K562 (cell line): ENCODE measurements around the gene HPN. TPM values are rescaled to one million over a fixed set of nuclear protein-coding genes. Genes with fewer than 3 reads are reported as not detected.

Experiments used
- ARHGAP35 ChIP-seq: fragments of 450-650 bp; IDR thresholded peaks from 2 replicates; pipeline ENCODE4 v1.6.1; 2018; ENCODE audit not compliant: partially characterized antibody
- DPF2 ChIP-seq: fragments of 450-650 bp; IDR thresholded peaks from 2 replicates; pipeline ENCODE4 v1.6.1; 2016
- HDAC1 ChIP-seq, 2 experiments: fragments of 450-650 bp; IDR thresholded peaks; 2 replicates each; pipeline ENCODE4 v1.6.1; 2016 to 2017; ENCODE audit warnings: inconsistent platforms in 1 of 2, mild to moderate bottlenecking in 1 of 2, moderate library complexity in 1 of 2
- NCOA2 ChIP-seq, 2 experiments: fragments of 450-650 bp; IDR thresholded peaks; 2 replicates each; pipeline ENCODE4 v1.6.1; 2018; ENCODE audit warnings: mild to moderate bottlenecking in 2 of 2, moderate library complexity in 1 of 2; ENCODE audit not compliant: partially characterized antibody in 2 of 2
- polyA plus RNA-seq, 8 experiments: library from polyadenylated mRNA; depleted of rRNA in 4 of 8; stranded (reverse) in 5 of 8; unstranded in 3 of 8; fragments of >200 nt; fragmentation: Nextera tagmentation in 2 of 8; fragmentation: Illumina TruSeq in 1 of 8; extraction: Ambion mirVana in 2 of 8; extraction: Trizol in 1 of 8; gene quantifications; 2 replicates each; pipeline versions ENCODE4 v1.2.1 to v1.2.3, GENCODE V29; 2011 to 2014; ENCODE audit warnings: inconsistent platforms in 1 of 8, missing spikeins in 1 of 8
- total RNA-seq, 7 experiments: library from RNA; depleted of rRNA in 6 of 7; stranded (reverse); fragments of >200 nt in 6 of 7; fragmentation: Illumina TruSeq in 2 of 7; extraction: Trizol in 2 of 7; gene quantifications; 2 replicates each; pipeline versions ENCODE4 v1.2.1 to v1.2.3, GENCODE V29; 2011 to 2021; ENCODE audit warnings: low replicate concordance in 1 of 7
- TF ChIP-seq, protein P1 (sequence below): fragments of 450-650 bp; IDR thresholded peaks from 2 replicates; pipeline ENCODE4 v1.6.1; 2016; ENCODE audit warnings: low read depth
- TF ChIP-seq, protein P2 (sequence below): fragments of 450-650 bp; formaldehyde crosslinking; IDR thresholded peaks from 2 replicates; pipeline ENCODE4 v1.4.0; 2022; ENCODE audit warnings: missing genetic modification characterization
- TF ChIP-seq, protein P3 (sequence below): sonication (generic); formaldehyde crosslinking; IDR thresholded peaks from 2 replicates; pipeline ENCODE4 v1.8.0; 2022; ENCODE audit warnings: missing genetic modification reagents, mild to moderate bottlenecking, moderate library complexity, borderline replicate concordance
- TF ChIP-seq, protein P4 (sequence below): fragments of 450-650 bp; formaldehyde crosslinking; IDR thresholded peaks from 2 replicates; pipeline ENCODE4 v1.4.0; 2022; ENCODE audit warnings: missing genetic modification characterization
- TF ChIP-seq, protein P5 (sequence below): fragments of 450-650 bp; IDR thresholded peaks from 2 replicates; pipeline ENCODE4 v1.6.1; 2016; ENCODE audit warnings: antibody characterized with exemption

Gene HPN
- total and polyA plus RNA-seq, 9 of the 15 experiments (the other 6 are each of a cell fraction or from before 2014, with no cell fraction given), result 0.10 to 0.20 TPM; not detected in 7

DNA sequence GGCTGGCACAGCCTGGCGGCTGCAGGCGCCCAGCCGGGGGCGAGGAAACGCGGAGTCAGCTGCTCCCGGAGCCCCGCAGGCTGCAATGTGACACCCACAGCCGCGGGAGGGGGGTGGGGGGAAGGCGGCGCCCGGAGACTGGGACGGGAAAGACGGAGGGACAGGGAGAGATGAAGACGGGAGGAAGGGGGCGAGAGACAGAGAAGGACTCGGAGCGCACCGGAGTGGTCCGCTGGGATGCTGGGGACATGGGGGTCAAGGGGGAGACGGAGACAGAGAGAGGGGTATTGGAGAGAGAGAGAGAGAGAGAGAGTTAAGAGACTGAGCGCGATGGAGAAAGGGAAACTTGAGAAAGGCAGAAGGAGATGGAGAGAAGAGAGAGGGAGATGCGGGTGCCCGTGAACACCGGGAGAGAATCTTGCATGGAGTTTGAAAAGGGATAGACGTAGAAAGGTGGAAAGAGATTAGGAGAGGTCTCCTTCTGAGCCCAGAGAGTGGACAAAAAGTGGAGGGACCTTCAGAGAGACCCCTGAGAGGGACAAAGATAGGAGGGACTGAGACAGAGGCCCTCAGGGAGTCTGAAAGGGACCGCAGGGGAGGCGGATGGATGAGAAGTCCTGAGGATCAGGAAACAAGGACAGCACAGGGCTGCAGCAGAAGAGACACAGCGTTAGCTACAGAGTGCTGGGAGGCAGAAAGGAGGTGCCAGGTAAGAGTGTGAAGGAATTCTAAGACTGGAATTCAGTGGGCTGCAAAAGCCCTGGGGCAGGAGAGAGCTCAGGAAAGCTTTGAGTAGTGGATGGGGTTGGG is 10.2 kb upstream of the HPN start (continued):
- TF ChIP-seq, protein P1, sequence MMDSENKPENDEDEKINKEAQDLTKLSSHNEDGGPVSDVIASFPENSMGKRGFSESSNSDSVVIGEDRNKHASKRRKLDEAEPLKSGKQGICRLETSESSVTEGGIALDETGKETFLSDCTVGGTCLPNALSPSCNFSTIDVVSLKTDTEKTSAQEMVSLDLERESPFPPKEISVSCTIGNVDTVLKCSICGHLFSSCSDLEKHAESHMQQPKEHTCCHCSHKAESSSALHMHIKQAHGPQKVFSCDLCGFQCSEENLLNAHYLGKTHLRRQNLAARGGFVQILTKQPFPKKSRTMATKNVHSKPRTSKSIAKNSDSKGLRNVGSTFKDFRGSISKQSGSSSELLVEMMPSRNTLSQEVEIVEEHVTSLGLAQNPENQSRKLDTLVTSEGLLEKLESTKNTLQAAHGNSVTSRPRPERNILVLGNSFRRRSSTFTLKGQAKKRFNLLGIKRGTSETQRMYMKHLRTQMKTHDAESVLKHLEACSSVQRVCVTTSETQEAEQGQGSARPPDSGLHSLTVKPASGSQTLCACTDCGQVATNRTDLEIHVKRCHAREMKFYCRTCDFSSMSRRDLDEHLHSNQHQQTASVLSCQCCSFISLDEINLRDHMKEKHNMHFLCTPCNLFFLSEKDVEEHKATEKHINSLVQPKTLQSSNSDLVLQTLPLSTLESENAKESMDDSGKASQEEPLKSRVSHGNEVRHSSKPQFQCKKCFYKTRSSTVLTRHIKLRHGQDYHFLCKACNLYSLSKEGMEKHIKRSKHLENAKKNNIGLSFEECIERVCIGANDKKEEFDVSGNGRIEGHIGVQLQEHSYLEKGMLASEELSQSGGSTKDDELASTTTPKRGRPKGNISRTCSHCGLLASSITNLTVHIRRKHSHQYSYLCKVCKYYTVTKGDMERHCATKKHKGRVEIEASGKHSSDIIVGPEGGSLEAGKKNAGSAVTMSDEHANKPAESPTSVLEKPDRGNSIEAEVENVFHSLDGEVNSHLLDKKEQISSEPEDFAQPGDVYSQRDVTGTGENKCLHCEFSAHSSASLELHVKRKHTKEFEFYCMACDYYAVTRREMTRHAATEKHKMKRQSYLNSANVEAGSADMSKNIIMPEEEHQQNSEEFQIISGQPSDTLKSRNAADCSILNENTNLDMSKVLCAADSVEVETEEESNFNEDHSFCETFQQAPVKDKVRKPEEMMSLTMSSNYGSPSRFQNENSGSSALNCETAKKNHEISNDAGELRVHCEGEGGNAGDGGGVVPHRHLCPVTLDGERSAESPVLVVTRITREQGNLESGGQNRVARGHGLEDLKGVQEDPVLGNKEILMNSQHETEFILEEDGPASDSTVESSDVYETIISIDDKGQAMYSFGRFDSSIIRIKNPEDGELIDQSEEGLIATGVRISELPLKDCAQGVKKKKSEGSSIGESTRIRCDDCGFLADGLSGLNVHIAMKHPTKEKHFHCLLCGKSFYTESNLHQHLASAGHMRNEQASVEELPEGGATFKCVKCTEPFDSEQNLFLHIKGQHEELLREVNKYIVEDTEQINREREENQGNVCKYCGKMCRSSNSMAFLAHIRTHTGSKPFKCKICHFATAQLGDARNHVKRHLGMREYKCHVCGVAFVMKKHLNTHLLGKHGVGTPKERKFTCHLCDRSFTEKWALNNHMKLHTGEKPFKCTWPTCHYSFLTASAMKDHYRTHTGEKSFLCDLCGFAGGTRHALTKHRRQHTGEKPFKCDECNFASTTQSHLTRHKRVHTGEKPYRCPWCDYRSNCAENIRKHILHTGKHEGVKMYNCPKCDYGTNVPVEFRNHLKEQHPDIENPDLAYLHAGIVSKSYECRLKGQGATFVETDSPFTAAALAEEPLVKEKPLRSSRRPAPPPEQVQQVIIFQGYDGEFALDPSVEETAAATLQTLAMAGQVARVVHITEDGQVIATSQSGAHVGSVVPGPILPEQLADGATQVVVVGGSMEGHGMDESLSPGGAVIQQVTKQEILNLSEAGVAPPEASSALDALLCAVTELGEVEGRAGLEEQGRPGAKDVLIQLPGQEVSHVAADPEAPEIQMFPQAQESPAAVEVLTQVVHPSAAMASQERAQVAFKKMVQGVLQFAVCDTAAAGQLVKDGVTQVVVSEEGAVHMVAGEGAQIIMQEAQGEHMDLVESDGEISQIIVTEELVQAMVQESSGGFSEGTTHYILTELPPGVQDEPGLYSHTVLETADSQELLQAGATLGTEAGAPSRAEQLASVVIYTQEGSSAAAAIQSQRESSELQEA, result 0 out of 2 replicates have a peak, but pooled peaks have one; percentile 14
- TF ChIP-seq, protein P2, sequence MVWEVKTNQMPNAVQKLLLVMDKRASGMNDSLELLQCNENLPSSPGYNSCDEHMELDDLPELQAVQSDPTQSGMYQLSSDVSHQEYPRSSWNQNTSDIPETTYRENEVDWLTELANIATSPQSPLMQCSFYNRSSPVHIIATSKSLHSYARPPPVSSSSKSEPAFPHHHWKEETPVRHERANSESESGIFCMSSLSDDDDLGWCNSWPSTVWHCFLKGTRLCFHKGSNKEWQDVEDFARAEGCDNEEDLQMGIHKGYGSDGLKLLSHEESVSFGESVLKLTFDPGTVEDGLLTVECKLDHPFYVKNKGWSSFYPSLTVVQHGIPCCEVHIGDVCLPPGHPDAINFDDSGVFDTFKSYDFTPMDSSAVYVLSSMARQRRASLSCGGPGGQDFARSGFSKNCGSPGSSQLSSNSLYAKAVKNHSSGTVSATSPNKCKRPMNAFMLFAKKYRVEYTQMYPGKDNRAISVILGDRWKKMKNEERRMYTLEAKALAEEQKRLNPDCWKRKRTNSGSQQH (CRISPR knock-in tag), result 0 out of 2 replicates have a peak, but pooled peaks have one; percentile 36
- TF ChIP-seq, protein P3, sequence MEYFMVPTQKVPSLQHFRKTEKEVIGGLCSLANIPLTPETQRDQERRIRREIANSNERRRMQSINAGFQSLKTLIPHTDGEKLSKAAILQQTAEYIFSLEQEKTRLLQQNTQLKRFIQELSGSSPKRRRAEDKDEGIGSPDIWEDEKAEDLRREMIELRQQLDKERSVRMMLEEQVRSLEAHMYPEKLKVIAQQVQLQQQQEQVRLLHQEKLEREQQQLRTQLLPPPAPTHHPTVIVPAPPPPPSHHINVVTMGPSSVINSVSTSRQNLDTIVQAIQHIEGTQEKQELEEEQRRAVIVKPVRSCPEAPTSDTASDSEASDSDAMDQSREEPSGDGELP (CRISPR knock-in tag), result peak; percentile 50; the same call in 1 of the 2 replicates
- peak; percentile 35 for TF ChIP-seq ARHGAP35
- peak in 1 of 2 experiments; percentile 44; a peak in 2 of 4 replicates for TF ChIP-seq HDAC1 (IDR thresholded peaks at IDR 0.05)
- TF ChIP-seq, protein P4, sequence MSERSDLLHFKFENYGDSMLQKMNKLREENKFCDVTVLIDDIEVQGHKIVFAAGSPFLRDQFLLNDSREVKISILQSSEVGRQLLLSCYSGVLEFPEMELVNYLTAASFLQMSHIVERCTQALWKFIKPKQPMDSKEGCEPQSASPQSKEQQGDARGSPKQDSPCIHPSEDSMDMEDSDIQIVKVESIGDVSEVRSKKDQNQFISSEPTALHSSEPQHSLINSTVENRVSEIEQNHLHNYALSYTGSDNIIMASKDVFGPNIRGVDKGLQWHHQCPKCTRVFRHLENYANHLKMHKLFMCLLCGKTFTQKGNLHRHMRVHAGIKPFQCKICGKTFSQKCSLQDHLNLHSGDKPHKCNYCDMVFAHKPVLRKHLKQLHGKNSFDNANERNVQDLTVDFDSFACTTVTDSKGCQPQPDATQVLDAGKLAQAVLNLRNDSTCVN (CRISPR knock-in tag), result 0 out of 2 replicates have a peak, but pooled peaks have one; percentile 53
- TF ChIP-seq, protein P5, sequence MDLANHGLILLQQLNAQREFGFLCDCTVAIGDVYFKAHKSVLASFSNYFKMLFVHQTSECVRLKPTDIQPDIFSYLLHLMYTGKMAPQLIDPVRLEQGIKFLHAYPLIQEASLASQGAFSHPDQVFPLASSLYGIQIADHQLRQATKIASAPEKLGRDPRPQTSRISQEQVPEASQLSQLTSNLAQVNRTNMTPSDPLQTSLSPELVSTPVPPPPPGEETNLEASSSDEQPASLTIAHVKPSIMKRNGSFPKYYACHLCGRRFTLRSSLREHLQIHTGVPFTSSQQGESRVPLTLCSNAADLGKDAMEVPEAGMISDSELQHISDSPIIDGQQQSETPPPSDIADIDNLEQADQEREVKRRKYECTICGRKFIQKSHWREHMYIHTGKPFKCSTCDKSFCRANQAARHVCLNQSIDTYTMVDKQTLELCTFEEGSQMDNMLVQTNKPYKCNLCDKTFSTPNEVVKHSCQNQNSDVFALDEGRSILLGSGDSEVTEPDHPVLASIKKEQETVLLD, result peak; percentile 60; the same call in 1 of the 2 replicates
- TF ChIP-seq NCOA2 (IDR thresholded peaks at IDR 0.05; ENCODE audit: partially characterized antibody in 2 of 2), result no peak
- peak; percentile 23; the same call in 1 of the 2 replicates for TF ChIP-seq DPF2
